Urinary bladder (tissue), 4 donors: Measurements from ENCODE around the gene JDP2. TPM values are rescaled to one million over a fixed set of nuclear protein-coding genes. Genes with fewer than 3 reads are reported as not detected.
A peak's percentile ranks its signal among the peaks of the same experiment; 100 is the strongest.

ENCODE experiments used
- DNase-seq: peaks from one replicate; pipeline ENCODE4 v3.0.0-alpha.2; 2015; ENCODE audit errors: extremely low spot score
- H3K27ac ChIP-seq: one replicate; pipeline ENCODE4 v1.5.1; 2013; ENCODE audit warnings: low read depth, mild to moderate bottlenecking, moderate library complexity
- H3K36me3 ChIP-seq: one replicate; pipeline ENCODE4 v1.6.1; 2013; ENCODE audit warnings: mild to moderate bottlenecking, moderate library complexity; ENCODE audit not compliant: insufficient read depth
- H3K4me1 ChIP-seq: one replicate; pipeline ENCODE4 v1.6.1; 2013; ENCODE audit warnings: mild to moderate bottlenecking, moderate library complexity; ENCODE audit not compliant: insufficient read depth
- H3K4me3 ChIP-seq: one replicate; pipeline ENCODE4 v1.5.1; 2013; ENCODE audit warnings: low read depth, low read length
- WGBS: extraction: QIAGEN DNeasy Blood & Tissue Kit; methylation state at CpG from one replicate; pipeline ENCODE4 v1.1.7; 2013; 5-methylcytosine and 5-hydroxymethylcytosine counted together
- polyA plus RNA-seq: library from polyadenylated mRNA; stranded (reverse); fragments of 200-250 nt; gene quantifications from one replicate; pipeline ENCODE4 v1.2.3, GENCODE V29; 2013
- total RNA-seq: library from RNA; depleted of rRNA; stranded (reverse); fragments of >200 nt; gene quantifications from one replicate; pipeline ENCODE4 v1.2.3, GENCODE V29; 2014
- donor health status: healthy with polysubstance abuse.
- donor health status: healthy.

JDP2 gene
- total and polyA plus RNA-seq, 2 donors = 24.6 to 39.3 TPM

DNA sequence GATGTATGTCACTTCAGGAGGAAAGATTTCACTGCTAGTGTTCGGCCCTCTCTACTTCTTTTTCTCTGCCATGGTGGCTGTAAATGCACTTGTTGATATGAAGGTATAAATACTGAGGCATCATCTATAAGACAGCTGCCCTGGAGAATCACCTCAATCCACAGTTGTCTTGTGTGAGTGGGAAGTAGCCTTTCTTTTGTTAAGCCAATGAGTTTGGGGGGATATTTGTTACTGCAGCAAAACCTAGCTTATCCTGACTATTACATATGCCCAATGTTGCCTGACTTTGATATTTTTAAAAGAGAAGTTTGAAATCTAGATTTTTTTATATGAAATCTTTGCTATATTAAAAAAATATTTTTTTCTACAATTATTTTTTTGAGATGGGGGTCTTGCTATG lies 3.3 kb upstream of the JDP2 start:
- no peak overlapping the region for H3K27ac ChIP-seq
- 100% methylated on average over 1 of the region's 1 CpG for WGBS
- no peak overlapping the region for H3K4me3 ChIP-seq
- no peak for DNase-seq
- H3K4me1 ChIP-seq = no peaks in the 10 kb centered on the region
- H3K36me3 ChIP-seq = no peaks in the 10 kb centered on the region

GRCh38 chr14:75425446-75425845 lies 2.4 kb upstream of the JDP2 start:
- no peak for DNase-seq
- Histone ChIP-seq H3K4me3 (no peak overlapping the region), H3K36me3 (no peaks in the 10 kb centered on the region), H3K4me1 (no peaks in the 10 kb centered on the region), H3K27ac (no peak overlapping the region)
- WGBS = 84% methylated on average over 4 of the region's 4 CpGs

DNA sequence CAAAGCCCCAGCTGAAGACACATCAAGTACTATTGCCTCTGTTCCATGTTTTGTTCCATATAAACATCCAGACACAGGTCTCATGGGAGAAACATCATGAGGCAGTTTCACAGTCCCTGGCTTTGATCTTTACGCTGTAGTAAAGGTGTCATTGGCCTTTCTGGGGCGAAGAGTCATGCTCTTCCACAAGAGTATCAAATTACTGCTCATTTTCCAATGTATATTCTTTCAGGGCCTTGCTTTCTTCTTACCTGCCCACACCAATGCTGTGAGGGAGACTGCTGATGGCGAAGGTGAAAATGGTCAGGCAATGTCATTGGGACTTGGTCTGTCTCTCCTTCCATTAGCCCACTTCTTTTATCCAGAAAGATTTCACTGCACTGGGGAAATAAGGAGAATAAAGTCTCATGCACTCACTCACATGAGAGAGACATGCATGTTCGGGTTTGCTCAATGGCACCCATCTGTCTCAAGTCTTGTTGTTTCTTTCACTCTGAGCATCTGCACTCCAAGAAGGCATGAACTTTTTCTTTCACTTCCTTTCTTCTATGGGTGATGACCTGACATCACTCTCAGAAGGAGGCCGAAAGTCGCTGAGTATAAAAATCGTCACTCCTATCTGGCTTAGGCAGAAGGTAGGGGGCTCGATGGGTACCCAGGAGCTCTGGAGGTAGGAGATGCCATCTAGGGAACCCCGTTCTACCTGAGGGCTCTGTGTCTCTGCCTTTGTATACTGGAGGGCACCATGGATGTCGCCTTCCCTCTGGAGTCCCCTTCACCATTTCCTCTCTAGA lies 1.3 kb upstream of the JDP2 start:
- H3K4me1 ChIP-seq = no peaks in the 10 kb centered on the region
- 94% methylated on average over 10 of the region's 10 CpGs for WGBS
- H3K27ac ChIP-seq = peak overlapping the region; percentile 78
- DNase-seq = no peak
- H3K4me3 ChIP-seq = no peak overlapping the region
- H3K36me3 ChIP-seq = no peaks in the 10 kb centered on the region

DNA sequence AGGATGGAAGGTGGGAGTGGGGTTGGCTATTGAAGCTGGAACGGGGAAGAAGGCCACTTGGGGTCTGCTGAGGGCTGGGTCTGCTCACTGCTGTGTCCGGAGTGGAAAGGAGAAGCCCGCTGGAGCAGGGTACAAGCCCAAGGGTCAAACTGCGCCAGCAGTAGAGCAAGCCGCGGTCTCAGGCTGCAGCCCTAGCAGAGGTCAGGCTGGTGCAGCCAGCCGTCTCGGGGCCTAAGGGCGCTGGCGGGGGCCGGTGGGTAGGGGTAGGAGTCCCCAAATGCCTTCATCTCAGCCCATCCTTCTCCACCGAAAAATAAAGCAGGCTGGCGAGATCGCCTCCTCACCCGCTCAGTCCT lies 718 bp upstream of the JDP2 start:
- no peak for DNase-seq
- Histone ChIP-seq H3K4me3 (peak overlapping the region; percentile 91), H3K36me3 (no peaks in the 10 kb centered on the region), H3K4me1 (no peaks in the 10 kb centered on the region), H3K27ac (peak overlapping the region; percentile 78)
- 26% methylated on average over 15 of the region's 15 CpGs for WGBS

DNA sequence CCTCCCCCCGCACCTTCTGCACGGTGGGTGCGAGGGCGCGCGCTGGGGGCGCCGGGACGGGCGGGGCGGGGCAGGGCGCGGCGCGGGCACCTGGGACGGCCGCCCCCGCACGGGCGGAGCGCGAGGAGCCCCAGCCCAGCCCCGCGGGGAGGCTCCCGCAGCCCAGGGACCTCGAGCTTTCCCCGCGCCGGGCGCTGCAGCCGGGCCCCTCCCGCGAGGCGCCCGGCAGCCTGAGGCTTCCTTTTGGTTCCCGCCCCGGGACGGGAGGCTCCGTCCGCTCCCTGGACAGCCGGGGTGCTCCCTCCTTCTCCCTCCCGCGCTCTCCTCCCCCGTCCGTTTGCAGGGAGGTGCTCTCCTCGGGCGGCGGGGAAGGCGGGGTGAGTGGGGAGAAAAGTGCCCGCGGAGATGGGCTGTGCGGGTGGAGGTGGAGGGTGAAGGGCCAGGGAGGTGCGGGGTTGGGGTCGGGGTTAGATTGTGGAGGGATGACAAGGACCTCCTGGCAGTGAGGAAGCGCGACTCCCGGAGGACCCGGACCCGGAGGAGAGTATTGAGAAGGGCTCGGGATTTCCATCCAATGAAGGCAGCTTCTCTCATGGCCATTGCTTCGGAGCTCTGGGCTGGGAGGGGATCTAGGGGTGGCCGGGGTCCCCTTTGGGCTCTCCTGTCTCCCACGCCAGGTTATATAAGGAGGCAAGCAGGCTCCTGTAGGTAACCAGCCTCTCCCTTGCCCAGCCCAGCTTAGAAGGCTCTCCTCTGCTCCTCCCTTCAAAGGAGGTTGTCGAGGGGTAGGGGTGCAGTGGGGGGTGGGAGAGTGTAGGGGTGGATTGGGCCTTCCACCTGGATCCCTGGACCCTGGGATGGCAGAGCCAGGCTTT lies 645 bp downstream of the JDP2 start:
- no peak for DNase-seq
- no peaks in the 10 kb centered on the region for H3K4me1 ChIP-seq
- 1% methylated on average over 64 of the region's 64 CpGs for WGBS

GRCh38 chr14:75429562-75429961 lies 1.7 kb downstream of the JDP2 start:
- Histone ChIP-seq H3K4me1 (no peaks in the 10 kb centered on the region), H3K4me3 (no peak overlapping the region), H3K27ac (no peak overlapping the region), H3K36me3 (peaks cover 1% of the 10 kb centered on the region)
- no peak for DNase-seq
- WGBS = 25% methylated on average over 1 of the region's 1 CpG

More for the DNA sequence above, 645 bp downstream of the JDP2 start:
- Histone ChIP-seq H3K4me3 (peak overlapping the region; percentile 91), H3K27ac (peak overlapping the region; percentile 44), H3K36me3 (peaks cover 1% of the 10 kb centered on the region)

DNA sequence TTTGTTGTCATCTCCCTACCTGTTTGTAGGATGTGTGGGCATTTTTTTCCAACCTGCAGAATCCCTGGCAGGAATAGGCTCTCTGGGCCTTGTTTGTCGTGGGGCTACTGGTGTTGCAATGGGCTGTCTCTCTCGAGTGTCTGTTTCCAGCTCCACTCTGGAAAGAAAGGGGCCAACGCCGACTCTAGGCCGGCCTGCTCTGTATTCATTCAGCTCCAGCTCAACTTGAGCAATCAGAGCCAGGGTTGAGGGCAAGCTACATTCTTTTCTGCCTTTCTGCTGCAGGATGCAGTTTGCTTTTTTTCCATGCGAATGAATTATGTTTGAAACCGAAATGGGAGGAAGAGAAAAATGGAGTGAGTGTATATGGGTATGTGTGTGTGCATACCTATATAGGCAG lies 2.3 kb downstream of the JDP2 start:
- H3K27ac ChIP-seq = no peak overlapping the region
- DNase-seq = no peak
- peaks cover 1% of the 10 kb centered on the region for H3K36me3 ChIP-seq
- 28% methylated on average over 7 of the region's 7 CpGs for WGBS
- no peak overlapping the region for H3K4me3 ChIP-seq
- H3K4me1 ChIP-seq = no peaks in the 10 kb centered on the region

- 28% methylated on average over 10 of the region's 10 CpGs for WGBS
- Histone ChIP-seq H3K4me3 (no peak overlapping the region), H3K27ac (no peak overlapping the region), H3K36me3 (peaks cover 1% of the 10 kb centered on the region), H3K4me1 (no peaks in the 10 kb centered on the region)
- peak; percentile 28 for DNase-seq
Measured at GRCh38 chr14:75430526-75430925, 2.7 kb downstream of the JDP2 start.

- no peak for DNase-seq
- WGBS = 42% methylated on average over 6 of the region's 6 CpGs
- Histone ChIP-seq H3K27ac (no peak overlapping the region), H3K4me3 (no peak overlapping the region), H3K36me3 (peaks cover 1% of the 10 kb centered on the region), H3K4me1 (no peaks in the 10 kb centered on the region)
Measured at GRCh38 chr14:75430976-75431375, 3.2 kb downstream of the JDP2 start.

GRCh38 chr14:75431827-75432226 lies 4.0 kb downstream of the JDP2 start:
- no peak for DNase-seq
- 90% methylated on average over 4 of the region's 4 CpGs for WGBS
- Histone ChIP-seq H3K4me3 (no peak overlapping the region), H3K27ac (no peak overlapping the region), H3K36me3 (peaks cover 1% of the 10 kb centered on the region), H3K4me1 (no peaks in the 10 kb centered on the region)

DNA sequence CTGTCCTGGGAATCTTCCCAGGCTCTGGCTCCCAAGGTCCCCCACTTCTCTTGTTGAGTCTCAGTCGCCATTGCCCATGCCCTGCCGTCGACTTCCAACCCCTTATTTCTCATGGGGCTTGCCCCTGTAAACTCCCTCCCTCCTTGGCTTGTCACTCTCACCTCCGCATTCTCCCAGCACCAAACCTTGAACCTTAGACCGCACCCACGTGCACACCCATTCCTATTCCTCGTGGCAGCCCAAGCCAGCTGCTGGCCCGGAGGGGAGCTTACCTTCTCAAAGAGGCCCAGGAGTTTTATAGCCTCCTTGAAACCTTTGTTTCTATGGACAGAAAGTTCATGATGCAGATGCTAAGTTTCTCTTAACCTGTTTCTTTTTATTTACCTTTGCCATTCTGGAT lies 4.6 kb downstream of the JDP2 start:
- no peak for DNase-seq
- WGBS = 94% methylated on average over 8 of the region's 8 CpGs
- Histone ChIP-seq H3K27ac (no peak overlapping the region), H3K4me1 (no peaks in the 10 kb centered on the region), H3K36me3 (peaks cover 1% of the 10 kb centered on the region), H3K4me3 (no peak overlapping the region)

- Histone ChIP-seq H3K36me3 (peaks cover 1% of the 10 kb centered on the region), H3K4me1 (no peaks in the 10 kb centered on the region), H3K4me3 (no peak overlapping the region), H3K27ac (no peak overlapping the region)
- DNase-seq = no peak
- WGBS = 75% methylated on average over 6 of the region's 6 CpGs
Measured at GRCh38 chr14:75433631-75434071, 5.8 kb downstream of the JDP2 start.

GRCh38 chr14:75434138-75434889 lies 6.5 kb downstream of the JDP2 start:
- Histone ChIP-seq H3K27ac (no peak overlapping the region), H3K4me1 (no peaks in the 10 kb centered on the region), H3K36me3 (peaks cover 1% of the 10 kb centered on the region), H3K4me3 (no peak overlapping the region)
- no peak for DNase-seq
- 65% methylated on average over 6 of the region's 6 CpGs for WGBS
